ENCODE measurements around the gene HBE1.
"Not testable (repeated sequence)": the region's sequence is repeated elsewhere in the genome, so short reads cannot be mapped to it uniquely, and the experiment has no call there.

Gene HBE1

GRCh38 chr11:5285703-5286340 lies 16.1 kb upstream of the HBE1 start:
- no peak overlapping the region for H3K4me3 ChIP-seq (ENCODE audit: low read depth, low read length)

- no peak overlapping the region for H3K4me3 ChIP-seq (ENCODE audit: low read depth, low read length)
These were observed 14.9 kb upstream of the HBE1 start for GRCh38 chr11:5284637-5285036.

- no peak overlapping the region for H3K4me3 ChIP-seq (ENCODE audit: low read depth, low read length)
These were observed 14.1 kb upstream of the HBE1 start for GRCh38 chr11:5283882-5284281.

- no peak overlapping the region for H3K4me3 ChIP-seq (ENCODE audit: low read depth, low read length)
These were observed 13.3 kb upstream of the HBE1 start for GRCh38 chr11:5283086-5283485.

- no peak overlapping the region for H3K4me3 ChIP-seq (ENCODE audit: low read depth, low read length)
These were observed 12.9 kb upstream of the HBE1 start for GRCh38 chr11:5282628-5283027.

- no peak overlapping the region for H3K4me3 ChIP-seq (ENCODE audit: low read depth, low read length)
These were observed 11.9 kb upstream of the HBE1 start for GRCh38 chr11:5281596-5281995.

- H3K4me3 ChIP-seq (ENCODE audit: low read depth, low read length): no peak overlapping the region
These were observed 10.9 kb upstream of the HBE1 start for GRCh38 chr11:5280582-5281102.

GRCh38 chr11:5279471-5280090 lies 9.8 kb upstream of the HBE1 start:
- no peak overlapping the region for H3K4me3 ChIP-seq (ENCODE audit: low read depth, low read length)

GRCh38 chr11:5277807-5278382 lies 8.2 kb upstream of the HBE1 start:
- no peak overlapping the region for H3K4me3 ChIP-seq (ENCODE audit: low read depth, low read length)

- H3K4me3 ChIP-seq (ENCODE audit: low read depth, low read length): no peak overlapping the region
These were observed 7.0 kb upstream of the HBE1 start for GRCh38 chr11:5276697-5277096.

GRCh38 chr11:5275369-5276110 lies 5.8 kb upstream of the HBE1 start:
- no peak overlapping the region for H3K4me3 ChIP-seq (ENCODE audit: low read depth, low read length)

- no peak overlapping the region for H3K4me3 ChIP-seq (ENCODE audit: low read depth, low read length)
These were observed 4.7 kb upstream of the HBE1 start for GRCh38 chr11:5274395-5274794.

- H3K4me3 ChIP-seq (ENCODE audit: low read depth, low read length): no peak overlapping the region
These were observed 2.8 kb upstream of the HBE1 start for GRCh38 chr11:5272395-5273017.

- H3K4me3 ChIP-seq (ENCODE audit: low read depth, low read length): no peak overlapping the region
These were observed 2.6 kb downstream of the HBE1 start for GRCh38 chr11:5267033-5267563.

GRCh38 chr11:5266609-5267008 lies 3.1 kb downstream of the HBE1 start:
- no peak overlapping the region for H3K4me3 ChIP-seq (ENCODE audit: low read depth, low read length)

- H3K4me3 ChIP-seq (ENCODE audit: low read depth, low read length): no peak overlapping the region
These were observed 3.9 kb downstream of the HBE1 start for GRCh38 chr11:5265832-5266231.

GRCh38 chr11:5258543-5259262 lies 11.0 kb downstream of the HBE1 start:
- no peak overlapping the region for H3K4me3 ChIP-seq (ENCODE audit: low read depth, low read length)

GRCh38 chr11:5257296-5257695 lies 12.4 kb downstream of the HBE1 start:
- H3K4me3 ChIP-seq (ENCODE audit: low read depth, low read length): no peak overlapping the region

GRCh38 chr11:5254646-5255413 lies 14.9 kb downstream of the HBE1 start, which contains the start of gene HBG2:
TSS of gene HBG2 (minus strand) at chr11:5254781. CDS start at chr11:5254728, 53 bp downstream.
- H3K4me3 ChIP-seq (ENCODE audit: low read depth, low read length): not testable (repeated sequence)

All from iPS-11a (cell line).